ENCODE data around the gene TSPAN14.

TSPAN14 gene

DNA sequence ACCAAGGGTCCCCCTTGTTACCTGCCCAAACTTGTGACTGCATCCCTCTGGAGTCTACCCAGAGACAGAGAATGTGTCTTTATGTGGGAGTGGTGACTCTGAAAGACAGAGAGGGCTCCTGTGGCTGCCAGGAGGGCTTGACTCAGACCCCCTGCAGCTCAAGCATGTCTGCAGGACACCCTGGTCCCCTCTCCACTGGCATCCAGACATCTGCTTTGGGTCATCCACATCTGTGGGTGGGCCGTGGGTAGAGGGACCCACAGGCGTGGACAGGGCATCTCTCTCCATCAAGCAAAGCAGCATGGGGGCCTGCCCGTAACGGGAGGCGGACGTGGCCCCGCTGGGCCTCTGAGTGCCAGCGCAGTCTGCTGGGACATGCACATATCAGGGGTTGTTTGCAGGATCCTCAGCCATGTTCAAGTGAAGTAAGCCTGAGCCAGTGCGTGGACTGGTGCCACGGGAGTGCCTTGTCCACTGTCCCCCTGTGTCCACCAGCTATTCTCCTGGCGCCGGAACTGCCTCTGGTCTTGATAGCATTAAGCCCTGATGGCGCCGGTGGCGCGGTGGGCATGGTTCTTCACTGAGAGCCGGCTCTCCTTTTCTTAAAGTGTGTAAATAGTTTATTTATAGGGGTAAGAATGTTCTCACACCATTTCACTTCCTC lies 64.2 kb downstream of the TSPAN14 start:
- TF ChIP-seq POU2F2 (IDR thresholded peaks at IDR 0.05; ENCODE audit: low read depth, low read length): no peak
- TF ChIP-seq POLR2A (IDR thresholded peaks at IDR 0.05; ENCODE audit: low read depth, low read length): no peak
- TF ChIP-seq PAX5 (IDR thresholded peaks at IDR 0.05; ENCODE audit: insufficient read depth, low read length, severe bottlenecking): no peak
- no peak for TF ChIP-seq POLR2AphosphoS5 (IDR thresholded peaks at IDR 0.05; ENCODE audit: low read depth, low read length)
- TF ChIP-seq SPI1 (IDR thresholded peaks at IDR 0.05; ENCODE audit: low read depth, low read length): no peak
- no peak for TF ChIP-seq TAF1 (IDR thresholded peaks at IDR 0.05; ENCODE audit: low read depth, low read length)
- DNase-seq (ENCODE audit: insufficient read length, low spot score) (no peak), FAIRE-seq (no peak)

DNA sequence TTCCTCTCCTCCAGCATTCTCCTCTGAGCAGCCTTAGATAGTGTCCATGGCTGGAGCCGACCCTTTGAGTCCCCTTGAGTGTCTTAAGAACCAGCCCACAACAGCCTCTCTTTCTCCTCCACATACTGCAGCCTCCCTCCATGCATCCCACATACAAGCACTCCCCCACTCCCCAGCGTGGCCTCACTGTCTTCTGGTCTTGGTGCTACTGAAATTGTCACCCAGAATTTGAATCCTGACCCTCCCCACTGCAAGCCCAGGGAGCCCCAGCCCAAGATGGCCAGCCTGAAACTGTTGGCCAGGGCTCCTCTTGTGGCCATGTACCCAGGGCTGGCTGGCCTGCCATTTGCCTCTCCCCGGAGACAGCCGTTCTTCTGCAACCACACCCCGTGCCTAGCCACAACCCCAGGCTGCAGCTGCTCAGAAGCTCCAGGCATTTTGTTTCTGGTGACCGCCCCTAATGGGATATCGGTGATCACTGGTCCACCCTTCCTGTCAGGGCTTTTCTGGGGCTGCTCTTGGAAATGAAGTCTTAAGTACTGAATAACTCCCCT lies 64.8 kb downstream of the TSPAN14 start:
- FAIRE-seq: no peak
- no peak for TF ChIP-seq TAF1 (IDR thresholded peaks at IDR 0.05; ENCODE audit: low read depth, low read length)
- peak; percentile 83 for TF ChIP-seq SPI1 (IDR thresholded peaks at IDR 0.05; ENCODE audit: low read depth, low read length)
- no peak for DNase-seq (ENCODE audit: insufficient read length, low spot score)

DNA sequence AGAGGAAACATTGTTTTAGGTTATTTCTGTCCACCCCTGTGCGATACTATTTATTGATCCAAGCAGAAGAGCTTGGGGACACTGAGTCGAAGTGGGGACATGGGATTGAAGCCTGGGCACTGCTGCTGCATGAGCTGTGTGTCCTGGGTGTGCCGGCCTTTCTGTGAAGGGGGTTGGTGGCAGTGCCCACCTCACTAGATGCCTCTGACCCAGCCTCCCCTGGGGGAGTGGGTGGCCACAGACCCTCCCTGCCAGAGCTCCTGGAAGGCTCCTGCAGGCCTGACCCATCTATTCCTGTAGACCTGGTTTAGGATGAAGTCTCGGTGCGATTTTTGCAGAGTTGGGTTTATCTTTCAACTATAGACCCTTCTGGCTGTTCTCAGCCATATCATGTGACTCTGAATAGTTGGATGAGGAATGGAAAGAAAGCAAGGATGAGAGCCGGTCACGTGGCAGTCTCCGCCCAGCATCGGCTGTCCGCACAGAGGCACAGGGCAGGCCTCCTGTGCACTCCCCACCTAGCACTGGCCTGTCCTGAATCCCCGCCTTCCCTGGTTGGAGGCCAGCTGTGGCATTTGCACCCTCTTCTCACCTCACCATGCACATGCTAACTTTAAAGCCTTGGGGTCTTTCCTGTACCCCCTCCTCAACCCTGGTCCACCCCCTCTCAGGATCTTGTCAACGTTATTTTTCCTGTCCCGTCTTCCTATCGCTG lies 66.0 kb downstream of the TSPAN14 start:
- DNase-seq (ENCODE audit: insufficient read length, low spot score) (no peak), FAIRE-seq (no peak)
- TF ChIP-seq POLR2A (IDR thresholded peaks at IDR 0.05; ENCODE audit: low read depth, low read length) (no peak), POU2F2 (IDR thresholded peaks at IDR 0.05; ENCODE audit: low read depth, low read length) (no peak), SPI1 (IDR thresholded peaks at IDR 0.05; ENCODE audit: low read depth, low read length) (no peak), POLR2AphosphoS5 (IDR thresholded peaks at IDR 0.05; ENCODE audit: low read depth, low read length) (no peak), TAF1 (IDR thresholded peaks at IDR 0.05; ENCODE audit: low read depth, low read length) (no peak), PAX5 (IDR thresholded peaks at IDR 0.05; ENCODE audit: insufficient read depth, low read length, severe bottlenecking) (no peak)

DNA sequence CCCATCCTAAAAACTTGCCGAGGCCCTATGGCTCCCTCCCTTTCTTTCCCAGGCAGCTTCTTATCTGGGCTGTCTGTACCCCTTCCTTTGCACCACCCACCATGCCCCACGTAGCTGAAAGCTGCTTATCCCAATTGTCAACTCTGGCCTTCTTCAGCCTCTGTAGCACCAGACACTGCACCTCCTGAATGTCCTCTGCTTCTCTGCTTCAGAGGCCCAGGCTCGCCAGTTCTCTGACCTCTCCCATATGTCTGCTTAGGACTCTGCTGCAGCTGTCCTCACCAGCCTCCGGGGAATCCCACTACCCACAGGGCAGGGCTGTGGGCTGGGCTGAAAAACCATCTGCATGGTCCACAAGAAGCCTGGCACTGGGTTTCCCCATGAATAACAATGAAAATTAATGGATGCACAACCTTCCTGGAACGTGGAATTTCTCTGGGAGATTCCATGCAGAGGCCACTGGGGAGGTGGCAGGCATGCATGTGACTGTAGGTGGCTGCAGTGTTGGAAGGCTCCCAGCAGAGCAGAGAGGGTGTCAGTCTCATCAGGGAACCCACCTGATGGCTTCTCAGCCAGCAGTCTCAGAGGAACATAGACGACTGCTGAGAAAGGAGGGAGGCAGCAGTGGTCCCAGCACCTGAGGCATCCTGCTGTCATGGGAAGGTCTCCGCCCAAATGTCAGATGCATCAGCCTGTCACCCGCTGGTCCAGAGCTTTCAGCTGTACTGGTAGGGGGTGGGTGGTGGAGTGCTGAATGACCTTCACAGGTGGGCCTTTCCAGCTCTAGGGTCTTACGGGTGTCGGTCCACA lies 66.8 kb downstream of the TSPAN14 start:
- DNase-seq (ENCODE audit: insufficient read length, low spot score): no peak
- FAIRE-seq: no peak
- TF ChIP-seq SPI1 (IDR thresholded peaks at IDR 0.05; ENCODE audit: low read depth, low read length): no peak
- no peak for TF ChIP-seq POU2F2 (IDR thresholded peaks at IDR 0.05; ENCODE audit: low read depth, low read length)
- no peak for TF ChIP-seq TAF1 (IDR thresholded peaks at IDR 0.05; ENCODE audit: low read depth, low read length)
- no peak for TF ChIP-seq POLR2A (IDR thresholded peaks at IDR 0.05; ENCODE audit: low read depth, low read length)
- TF ChIP-seq POLR2AphosphoS5 (IDR thresholded peaks at IDR 0.05; ENCODE audit: low read depth, low read length): no peak
- no peak for TF ChIP-seq PAX5 (IDR thresholded peaks at IDR 0.05; ENCODE audit: insufficient read depth, low read length, severe bottlenecking)

DNA sequence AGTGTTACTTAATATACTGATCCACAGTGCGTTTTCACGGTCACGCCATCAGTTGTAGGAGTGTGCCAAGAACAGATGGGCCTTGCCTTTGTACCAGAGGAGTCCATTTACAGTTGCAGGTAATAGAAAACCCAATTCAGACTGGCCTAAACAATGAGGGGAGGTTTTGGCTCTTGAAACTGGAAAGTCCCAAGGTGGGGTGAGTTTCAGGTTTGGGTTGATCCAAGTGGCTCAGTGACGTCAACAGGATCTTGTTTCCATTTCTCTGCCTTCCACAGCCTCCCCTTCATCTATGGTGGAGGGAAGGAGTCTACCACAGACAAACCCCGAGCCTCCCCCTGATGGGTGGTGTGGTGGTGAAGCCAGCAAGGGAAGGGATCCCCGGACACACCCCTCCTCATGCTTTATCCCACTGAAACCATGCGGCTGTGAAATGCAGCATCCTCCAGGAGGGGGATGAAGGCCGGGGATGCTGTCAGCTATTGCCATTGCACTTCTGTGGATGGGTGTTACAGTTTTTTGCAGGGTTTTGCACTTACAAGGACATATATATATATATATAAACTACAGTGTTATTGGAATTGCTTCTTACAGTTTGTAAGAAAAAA lies 68.8 kb downstream of the TSPAN14 start:
- DNase-seq (ENCODE audit: insufficient read length, low spot score): no peak
- TF ChIP-seq POU2F2 (IDR thresholded peaks at IDR 0.05; ENCODE audit: low read depth, low read length) (no peak), TAF1 (IDR thresholded peaks at IDR 0.05; ENCODE audit: low read depth, low read length) (no peak), PAX5 (IDR thresholded peaks at IDR 0.05; ENCODE audit: insufficient read depth, low read length, severe bottlenecking) (no peak), POLR2A (IDR thresholded peaks at IDR 0.05; ENCODE audit: low read depth, low read length) (no peak), POLR2AphosphoS5 (IDR thresholded peaks at IDR 0.05; ENCODE audit: low read depth, low read length) (no peak), SPI1 (IDR thresholded peaks at IDR 0.05; ENCODE audit: low read depth, low read length) (no peak)
- peak; percentile 55 for FAIRE-seq

DNA sequence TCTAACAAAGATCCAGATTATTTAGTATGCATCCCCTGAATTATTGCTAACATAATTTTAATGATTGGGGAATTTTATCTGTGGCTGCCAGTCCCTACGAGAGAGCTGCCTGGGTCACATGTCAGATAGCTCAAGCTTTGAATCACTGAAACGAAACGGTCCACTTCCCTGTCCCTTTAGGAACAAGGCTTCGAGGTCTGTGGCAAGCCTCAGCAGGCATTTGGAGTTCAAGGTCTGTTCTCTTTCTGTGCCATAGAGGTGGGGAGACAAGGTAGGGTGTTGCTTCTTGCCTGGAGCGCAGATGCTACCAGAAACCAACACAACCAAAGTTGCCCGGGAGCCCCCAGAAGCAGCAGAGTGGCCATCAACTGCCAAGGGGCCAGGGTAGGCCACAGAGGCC lies 69.7 kb downstream of the TSPAN14 start:
- no peak for FAIRE-seq
- DNase-seq (ENCODE audit: insufficient read length, low spot score): no peak
- no peak for TF ChIP-seq POU2F2 (IDR thresholded peaks at IDR 0.05; ENCODE audit: low read depth, low read length)
- TF ChIP-seq SPI1 (IDR thresholded peaks at IDR 0.05; ENCODE audit: low read depth, low read length): peak; percentile 10; the same call in 1 of the 2 replicates

DNA sequence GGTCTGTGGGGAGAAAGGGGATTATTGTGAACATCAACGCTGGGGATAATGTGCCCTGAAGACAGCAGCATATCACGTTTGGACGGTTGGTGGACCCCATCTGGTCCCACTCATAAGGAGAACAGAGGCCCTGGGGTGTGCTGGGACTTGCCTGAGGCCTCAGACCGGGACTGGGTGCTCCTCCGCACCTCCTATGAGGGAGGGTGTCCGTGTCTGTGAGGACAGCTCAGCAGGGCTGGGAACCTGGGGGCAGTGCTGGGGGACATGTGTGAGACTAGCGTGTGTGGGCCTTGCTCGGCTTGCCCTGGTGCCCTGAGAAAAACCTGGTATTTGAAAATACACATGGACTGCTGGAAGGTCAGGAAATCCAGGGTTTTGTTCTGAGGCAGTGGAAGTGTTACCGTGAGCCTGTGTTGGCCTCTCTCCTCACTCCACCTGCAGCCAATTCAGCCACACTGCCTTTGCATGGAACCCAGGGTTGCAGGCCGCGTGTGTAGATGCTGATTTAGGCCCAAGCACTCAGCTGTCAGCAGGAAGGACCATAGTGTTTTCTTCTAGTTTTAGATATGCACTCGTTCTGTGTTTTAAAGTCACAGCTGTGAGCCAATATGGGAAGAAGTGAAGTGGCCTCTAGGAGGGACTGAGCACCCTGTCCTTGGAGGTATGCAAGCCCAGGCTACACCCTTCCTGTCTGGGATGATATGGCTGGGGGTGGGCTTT lies 70.2 kb downstream of the TSPAN14 start:
- DNase-seq (ENCODE audit: insufficient read length, low spot score): no peak
- TF ChIP-seq TAF1 (IDR thresholded peaks at IDR 0.05; ENCODE audit: low read depth, low read length): no peak
- no peak for TF ChIP-seq SPI1 (IDR thresholded peaks at IDR 0.05; ENCODE audit: low read depth, low read length)
- TF ChIP-seq POLR2AphosphoS5 (IDR thresholded peaks at IDR 0.05; ENCODE audit: low read depth, low read length): no peak
- TF ChIP-seq PAX5 (IDR thresholded peaks at IDR 0.05; ENCODE audit: insufficient read depth, low read length, severe bottlenecking): no peak
- no peak for TF ChIP-seq POLR2A (IDR thresholded peaks at IDR 0.05; ENCODE audit: low read depth, low read length)
- TF ChIP-seq POU2F2 (IDR thresholded peaks at IDR 0.05; ENCODE audit: low read depth, low read length): no peak
- no peak for FAIRE-seq

DNA sequence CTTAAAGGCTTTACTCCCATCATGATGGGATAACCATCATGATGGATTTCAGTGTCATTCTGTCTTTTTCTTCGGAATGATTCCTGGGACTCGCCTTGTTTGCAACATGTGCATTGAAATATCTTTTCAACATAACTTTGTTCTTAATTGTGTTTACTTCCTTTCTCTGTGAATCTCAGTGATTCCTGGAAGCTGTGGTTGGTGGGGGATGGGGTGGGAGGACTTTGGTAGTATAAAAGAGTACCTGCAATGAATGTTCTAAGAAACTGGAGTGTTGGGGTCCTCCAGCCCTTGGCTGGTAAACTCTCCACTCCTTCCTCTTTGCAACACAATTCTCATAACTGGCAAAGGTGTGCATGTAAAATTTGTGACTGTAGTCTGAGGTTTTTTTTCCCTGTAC lies 72.1 kb downstream of the TSPAN14 start:
- DNase-seq (ENCODE audit: insufficient read length, low spot score): no peak
- TF ChIP-seq SPI1 (IDR thresholded peaks at IDR 0.05; ENCODE audit: low read depth, low read length) (no peak), POLR2A (IDR thresholded peaks at IDR 0.05; ENCODE audit: low read depth, low read length) (no peak), POLR2AphosphoS5 (IDR thresholded peaks at IDR 0.05; ENCODE audit: low read depth, low read length) (no peak), PAX5 (IDR thresholded peaks at IDR 0.05; ENCODE audit: insufficient read depth, low read length, severe bottlenecking) (no peak), TAF1 (IDR thresholded peaks at IDR 0.05; ENCODE audit: low read depth, low read length) (no peak), POU2F2 (IDR thresholded peaks at IDR 0.05; ENCODE audit: low read depth, low read length) (no peak)
- FAIRE-seq: no peak
